Activated T-cell treated with anti-CD3 and anti-CD28 coated beads, Interleukin-2, amount 50 U/mL, for 1 hour (primary cell): ENCODE measurements around the gene FRK.
A peak's percentile ranks its signal among the peaks of the same experiment; 100 is the strongest.
"Not testable (repeated sequence)": the region's sequence is repeated elsewhere in the genome, so short reads cannot be mapped to it uniquely, and the experiment has no call there.

Experiments
- DNase-seq: peaks from one replicate; pipeline ENCODE4 v3.0.0-alpha.2; 2020

Gene FRK

DNA sequence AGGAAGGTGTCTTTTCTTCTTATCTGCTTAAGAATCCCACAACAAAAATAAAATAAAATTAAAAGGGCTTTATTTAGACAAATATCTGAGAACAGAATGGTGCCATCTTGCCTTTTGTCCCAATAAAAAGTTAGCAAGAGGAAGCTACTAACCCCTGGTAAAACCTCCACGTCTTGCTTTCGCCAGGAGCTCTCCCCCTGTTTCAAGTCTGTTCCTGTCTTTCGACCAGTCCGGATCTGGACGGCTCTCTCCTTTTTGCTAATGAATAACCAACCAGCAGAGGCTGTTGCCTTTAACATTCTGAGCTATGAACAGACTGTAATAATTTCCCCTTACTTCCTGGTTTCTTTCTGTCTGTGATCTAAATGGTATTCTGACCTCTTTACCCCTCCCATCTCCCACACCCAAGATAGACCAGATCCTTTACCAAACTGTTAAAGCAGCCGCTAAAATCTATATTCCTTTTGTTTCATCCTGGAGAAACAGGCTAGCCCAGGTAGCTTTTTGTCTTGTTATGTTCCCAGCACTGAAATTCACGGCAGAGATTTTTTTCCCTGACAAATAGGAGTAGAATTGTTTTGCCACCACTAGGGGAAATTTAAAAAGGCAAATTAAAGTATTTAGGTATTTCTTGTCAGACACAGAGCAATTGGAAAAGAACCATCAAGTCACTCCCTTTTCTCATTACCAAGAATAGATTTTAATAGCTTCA lies at the start of gene FRK:
Gene FRK (minus strand): TSS at position 320 of the 712 bp plus-strand sequence. CDS start 580 bp downstream, outside the sequence.
- no peak for DNase-seq

- DNase-seq, result no peak
Observed at GRCh38 chr6:116108836-116109235, 48.1 kb upstream of the FRK start.

DNA sequence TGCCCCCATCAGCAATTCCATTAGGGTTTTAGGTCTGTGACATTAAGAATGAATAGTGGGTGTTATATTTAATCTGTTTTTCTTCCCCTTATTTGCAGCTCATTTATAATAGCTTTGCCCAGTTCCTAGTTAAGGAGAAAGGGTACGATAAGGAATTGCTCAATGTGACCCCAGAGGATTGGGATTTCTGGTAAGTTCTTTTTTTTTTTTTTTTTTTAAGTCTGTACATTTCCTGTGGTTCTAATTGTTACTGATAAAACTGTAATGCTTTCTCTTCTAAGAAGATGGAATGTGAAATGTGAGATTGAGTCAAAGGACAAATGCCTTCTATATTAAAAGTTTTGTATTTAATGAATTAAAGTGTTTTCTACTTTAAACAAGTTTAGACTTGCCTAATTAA lies 45.5 kb upstream of the FRK start:
- no peak for DNase-seq

GRCh38 chr6:116105247-116105646 lies 44.6 kb upstream of the FRK start:
- no peak for DNase-seq

GRCh38 chr6:116104636-116105035 lies 43.9 kb upstream of the FRK start:
- no peak for DNase-seq

GRCh38 chr6:116102873-116103272 lies 42.2 kb upstream of the FRK start:
- DNase-seq, result no peak

DNA sequence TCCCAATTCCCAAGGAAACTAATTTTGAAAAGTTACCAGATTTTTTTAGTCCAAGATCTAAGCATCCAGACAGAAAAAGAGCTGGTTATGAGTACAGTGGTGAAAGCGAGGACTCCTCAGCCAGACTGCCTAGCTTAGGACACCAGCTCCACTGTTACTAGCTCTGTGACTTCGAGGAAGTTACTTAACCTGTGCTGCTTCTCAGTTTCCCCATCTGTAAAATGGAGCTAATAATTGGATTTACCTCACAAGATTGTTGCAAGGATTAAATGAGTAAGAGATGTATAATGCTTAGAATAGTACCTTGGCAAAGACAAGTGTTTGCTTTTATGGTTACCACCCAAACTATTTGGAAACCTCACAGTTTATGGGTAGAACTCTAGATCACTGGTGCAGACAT lies 41.1 kb upstream of the FRK start:
- no peak for DNase-seq

DNA sequence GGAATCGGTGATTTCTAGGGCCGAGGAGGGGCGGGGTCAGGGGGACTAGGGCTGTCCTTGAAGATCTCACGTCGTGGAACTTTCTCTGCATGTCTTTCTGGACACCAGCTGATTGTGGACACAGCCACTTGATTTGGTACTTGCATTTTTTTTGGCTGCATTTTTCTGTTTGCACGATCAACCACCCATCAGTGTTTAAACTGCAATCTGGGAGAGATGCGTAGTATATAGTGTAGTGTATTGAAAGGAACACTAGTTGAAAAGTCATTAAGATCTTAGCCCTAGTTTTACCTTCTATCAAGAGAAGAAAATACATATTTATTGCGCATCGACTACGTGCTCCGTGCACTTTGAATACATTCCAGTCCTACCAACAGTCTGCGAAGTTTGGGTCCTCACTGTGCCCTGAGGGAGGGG lies 40.6 kb upstream of the FRK start:
- DNase-seq, result no peak

- peak; percentile 90 for DNase-seq
Observed at GRCh38 chr6:116100419-116101301, 40.0 kb upstream of the FRK start, which contains the start of gene NT5DC1. Gene NT5DC1, plus strand, starts transcription at chr6:116100853. Its CDS starts 78 bp downstream, at chr6:116100931.

- DNase-seq, result no peak
Observed at GRCh38 chr6:116099036-116099435, 38.3 kb upstream of the FRK start.

- DNase-seq, result no peak
Observed at GRCh38 chr6:116096979-116097816, 36.5 kb upstream of the FRK start.

- not testable (repeated sequence) for DNase-seq
Observed at GRCh38 chr6:116096048-116096759, 35.5 kb upstream of the FRK start.

DNA sequence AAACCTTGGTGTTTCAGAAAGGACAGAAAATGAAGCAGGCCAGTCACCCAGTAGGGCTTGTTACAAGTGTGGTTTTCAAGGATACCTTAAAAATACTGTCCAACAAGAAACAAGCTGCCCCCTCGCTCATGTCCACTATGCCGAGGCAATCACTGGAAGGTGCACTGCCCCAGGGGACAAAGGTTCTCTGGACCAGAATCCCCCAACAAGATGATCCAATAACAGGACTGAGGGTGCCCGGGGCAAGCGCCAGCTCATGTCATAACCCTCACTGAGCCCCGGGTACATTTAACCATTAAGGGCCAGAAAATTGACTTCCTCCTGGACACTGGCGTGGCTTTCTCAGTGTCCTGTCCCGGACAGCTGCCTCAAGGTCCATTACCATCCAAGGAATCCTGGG lies 33.4 kb upstream of the FRK start:
- DNase-seq, result no peak

- DNase-seq, result no peak
Observed at GRCh38 chr6:116090251-116090650, 29.6 kb upstream of the FRK start.

- no peak for DNase-seq
Observed at GRCh38 chr6:116088946-116089345, 28.3 kb upstream of the FRK start.

DNA sequence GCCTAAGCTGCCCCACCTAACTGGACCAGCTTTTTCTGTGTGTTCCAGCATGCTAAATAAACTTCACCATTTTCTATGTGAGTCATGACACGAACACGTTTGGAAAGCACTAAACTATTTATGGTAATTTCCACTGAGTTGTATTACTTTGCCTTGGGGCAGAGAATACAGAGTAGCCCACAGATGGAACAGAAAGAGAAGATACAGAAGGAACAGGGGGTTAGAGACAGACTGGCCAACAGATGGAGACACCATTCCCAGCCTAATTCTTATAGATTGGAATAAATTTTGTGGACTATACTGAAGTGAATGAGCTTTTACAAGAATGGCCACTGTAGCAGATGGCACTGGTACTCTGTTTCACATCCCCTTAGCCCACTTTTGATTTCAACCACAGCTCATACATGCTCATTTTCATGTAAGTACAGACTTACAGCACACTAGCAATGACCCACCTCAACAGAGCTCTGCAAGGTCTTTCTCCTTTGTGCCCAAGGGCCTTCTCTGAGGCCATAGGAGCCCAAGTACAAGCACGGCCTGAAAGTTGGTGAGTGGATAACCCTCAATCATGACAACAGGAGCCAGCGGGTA lies 26.8 kb upstream of the FRK start:
- no peak for DNase-seq

DNA sequence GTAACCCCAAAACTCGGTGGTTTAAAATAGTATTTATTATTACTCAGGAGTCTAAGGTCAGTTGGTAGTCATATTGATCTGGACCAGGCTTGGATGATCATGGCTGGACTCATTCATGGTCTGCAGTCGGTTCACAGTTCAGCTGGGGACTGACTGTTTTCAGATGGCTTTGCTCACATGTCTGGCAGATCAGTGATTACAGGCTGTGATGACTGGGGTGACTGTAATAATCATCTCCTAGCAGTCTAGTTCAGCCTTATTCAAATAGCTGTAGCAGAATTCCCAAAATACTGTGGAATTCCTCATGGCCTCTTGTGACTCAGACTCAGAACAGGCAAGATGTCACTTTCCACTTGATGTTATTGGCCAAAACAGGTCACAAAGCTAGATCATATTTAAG lies 23.6 kb upstream of the FRK start:
- DNase-seq, result no peak

GRCh38 chr6:116083052-116083451 lies 22.4 kb upstream of the FRK start:
- DNase-seq, result no peak

- DNase-seq, result no peak
Observed at GRCh38 chr6:116078945-116079344, 18.3 kb upstream of the FRK start.

- no peak for DNase-seq
Observed at GRCh38 chr6:116078522-116078921, 17.8 kb upstream of the FRK start.

DNA sequence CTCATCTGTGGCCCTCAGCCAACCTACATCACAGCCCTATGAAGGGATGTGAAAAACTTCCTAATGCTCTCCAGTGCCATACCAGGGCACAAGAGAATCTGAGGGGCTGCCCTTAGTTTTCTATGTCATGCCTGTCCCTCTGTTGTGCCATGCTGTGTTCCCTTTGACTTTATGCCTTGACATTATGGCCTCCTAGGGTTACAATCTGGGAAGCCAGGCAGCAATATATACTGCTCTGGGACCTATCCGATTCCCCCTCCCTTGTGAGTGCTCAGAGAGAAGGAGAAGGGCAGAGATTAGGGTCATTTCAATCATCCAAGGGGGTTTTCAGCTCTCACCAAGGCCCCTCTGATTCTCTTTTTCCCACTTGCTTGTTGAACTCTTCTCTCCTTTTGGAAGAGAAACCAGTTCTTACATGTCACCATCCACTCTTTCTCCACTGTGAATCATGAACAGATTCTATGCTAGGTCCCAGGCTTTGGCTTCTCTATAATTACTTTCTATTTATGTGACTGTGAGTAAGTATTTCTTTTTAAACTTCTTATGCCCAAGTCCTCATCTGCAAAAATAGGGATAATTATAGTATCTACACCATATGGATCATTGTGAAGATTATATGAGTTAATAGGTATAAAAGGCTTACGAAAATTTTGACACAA lies 14.2 kb upstream of the FRK start:
- DNase-seq, result no peak
